Activated CD4-positive, alpha-beta T cell treated with anti-CD3 and anti-CD28 coated beads, Interleukin-2, amount 50 U/mL, for 16 hours (primary cell): ENCODE measurements around the gene CACNA2D3.
A peak's percentile ranks its signal among the peaks of the same experiment; 100 is the strongest.

ENCODE experiments used
- DNase-seq: peaks from one replicate; pipeline ENCODE4 v3.0.0-alpha.2; 2020

CACNA2D3 gene

DNA sequence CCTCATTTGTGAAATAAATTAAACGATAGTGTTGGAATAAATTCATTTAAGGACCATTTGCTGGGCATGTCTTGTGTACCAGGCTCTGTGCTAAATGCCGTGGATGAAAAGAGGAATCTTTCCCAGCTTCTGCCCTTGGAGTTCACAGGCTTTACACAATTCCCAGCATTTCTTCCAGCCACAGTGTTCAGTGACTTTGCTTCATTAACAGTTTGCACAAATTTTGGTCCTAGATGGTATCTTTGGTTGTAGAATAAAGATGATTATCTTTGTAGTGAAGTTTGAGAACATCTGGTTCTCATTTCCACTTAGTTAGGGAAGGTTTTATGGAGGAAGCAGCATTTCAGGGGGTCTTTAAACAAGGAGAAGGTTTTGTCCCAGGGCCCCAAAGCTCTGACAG lies 705.4 kb downstream of the CACNA2D3 start:
- DNase-seq = no peak

DNA sequence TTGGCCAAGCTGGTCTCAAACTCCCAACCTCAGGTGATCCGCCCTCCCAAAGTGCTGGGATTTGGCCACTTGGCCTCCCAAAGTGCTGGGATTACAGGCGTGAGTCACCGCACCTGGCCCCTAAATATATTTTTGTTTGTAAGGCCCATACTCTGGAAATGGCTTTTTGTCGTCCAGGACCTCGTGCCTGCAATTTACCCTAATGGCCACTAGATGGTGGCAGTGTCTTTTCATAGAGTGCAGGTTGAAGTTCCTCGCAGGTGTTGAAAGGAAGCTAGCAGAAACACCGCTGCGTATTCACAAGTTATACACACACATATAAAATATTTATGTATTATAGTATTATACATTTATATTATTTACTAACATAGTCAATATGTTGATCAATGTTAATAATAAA lies 708.3 kb downstream of the CACNA2D3 start:
- peak; percentile 25 for DNase-seq

DNA sequence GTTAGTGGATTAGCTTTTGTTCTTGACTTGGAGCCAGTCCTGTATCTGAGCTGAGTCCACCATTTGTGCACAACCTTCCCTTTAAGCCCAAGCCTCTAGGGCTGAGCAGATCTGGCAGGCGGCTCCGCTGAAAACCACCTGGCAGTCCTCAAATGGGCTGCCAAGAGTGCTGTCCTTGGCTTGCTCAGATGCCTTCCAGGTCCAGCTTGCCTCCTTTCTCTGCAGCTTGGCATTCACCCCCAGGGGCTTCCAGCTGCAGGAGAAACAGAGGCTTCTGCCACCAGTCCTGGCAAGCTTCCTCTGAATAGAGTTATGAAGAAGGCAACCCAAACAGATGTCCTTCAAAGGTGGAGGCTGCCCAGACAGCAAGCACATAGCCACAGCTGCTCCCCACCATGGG lies 708.8 kb downstream of the CACNA2D3 start:
- DNase-seq = no peak

DNA sequence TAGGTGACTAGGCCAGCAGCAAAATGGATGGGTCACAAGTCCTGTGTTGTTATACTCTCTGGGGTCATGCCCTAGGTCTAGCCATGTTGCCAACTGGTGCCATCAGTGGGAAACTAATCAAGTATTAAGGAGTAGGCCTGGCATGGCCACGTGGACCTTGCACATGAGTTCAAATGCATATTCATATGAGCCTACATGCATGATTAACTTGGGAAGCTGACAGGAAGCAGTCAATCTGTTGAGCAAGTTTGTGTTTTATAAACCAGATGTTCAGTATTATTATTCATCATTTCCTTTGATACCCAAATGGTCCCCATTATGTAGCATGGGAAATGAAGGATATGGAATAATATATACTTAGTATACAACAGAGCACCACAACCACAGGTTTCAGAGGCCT lies 710.5 kb downstream of the CACNA2D3 start:
- DNase-seq = no peak

DNA sequence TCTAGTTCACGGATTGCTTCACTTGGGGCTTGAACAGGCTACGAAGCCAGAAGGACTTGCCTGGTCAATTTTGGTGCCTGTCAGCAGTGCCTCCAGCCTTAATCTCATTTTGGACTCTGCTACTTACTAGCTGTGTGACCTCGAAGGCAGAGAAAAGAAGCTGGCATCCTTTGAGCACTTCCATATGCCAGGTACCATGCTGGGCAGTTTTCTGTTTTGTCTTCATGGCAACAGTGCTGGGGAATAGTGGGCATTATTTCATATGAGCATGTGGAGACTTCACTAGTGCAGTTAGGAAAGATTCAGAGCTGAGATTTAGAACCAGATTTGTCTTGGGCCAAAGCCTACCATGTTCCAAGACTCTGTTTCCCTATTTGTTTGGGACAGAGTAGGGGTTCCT lies 713.3 kb downstream of the CACNA2D3 start:
- DNase-seq = no peak

DNA sequence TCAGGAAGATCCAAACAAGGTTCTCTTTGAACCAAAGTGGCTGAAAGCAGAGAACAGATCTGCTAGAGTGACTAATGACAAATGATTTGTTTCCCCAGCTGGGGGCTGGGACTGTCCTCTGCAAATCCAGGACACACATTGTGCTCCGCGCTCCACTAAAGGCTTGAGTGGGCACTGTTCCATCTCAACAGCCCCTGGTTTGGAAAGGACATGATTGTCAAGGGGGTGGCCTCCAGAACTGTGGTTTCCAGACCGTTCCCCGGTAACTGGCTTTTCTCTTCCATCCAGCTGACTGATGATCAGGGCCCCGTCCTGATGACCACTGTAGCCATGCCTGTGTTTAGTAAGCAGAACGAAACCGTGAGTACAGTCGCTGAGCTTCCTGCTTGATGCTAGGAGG lies 714.5 kb downstream of the CACNA2D3 start:
- DNase-seq = no peak

DNA sequence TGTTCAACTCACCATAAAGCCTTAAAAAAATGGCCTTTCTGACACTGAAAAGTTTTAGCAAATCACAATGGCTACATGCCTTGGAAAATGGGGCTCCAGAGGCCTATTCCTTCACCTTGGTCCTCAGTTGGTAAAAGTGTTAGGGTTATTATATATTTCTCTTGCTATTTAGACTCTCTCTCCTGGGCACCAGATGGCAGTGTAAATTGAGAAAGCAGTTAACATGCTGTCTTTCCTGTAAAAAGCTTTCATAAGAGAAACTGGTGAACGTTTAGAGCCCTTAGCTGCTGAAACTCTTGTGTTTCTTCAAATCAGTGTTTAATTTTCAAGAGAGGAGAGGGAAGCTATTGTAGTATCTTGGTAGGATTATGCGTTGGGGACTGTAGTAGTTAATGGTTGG lies 715.6 kb downstream of the CACNA2D3 start:
- no peak for DNase-seq

DNA sequence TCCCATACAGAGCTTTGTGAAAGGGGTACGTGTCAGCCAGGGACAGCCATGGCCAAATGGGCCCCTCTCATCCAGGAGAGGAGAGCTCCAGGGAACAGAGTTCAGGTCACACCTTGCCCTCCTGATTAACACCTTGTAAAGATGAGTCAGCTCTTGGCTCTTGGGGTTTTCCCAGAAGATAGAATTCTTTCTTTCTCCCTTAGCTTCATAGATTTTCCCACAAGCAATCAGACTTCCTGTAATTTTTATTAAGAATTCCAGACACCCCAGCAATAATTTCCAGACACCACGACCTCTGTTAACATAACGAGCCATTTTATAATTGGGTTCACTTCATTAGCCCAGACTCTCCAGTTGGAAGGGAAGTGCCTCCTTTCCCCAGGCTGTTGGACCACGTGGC lies 719.1 kb downstream of the CACNA2D3 start:
- no peak for DNase-seq

DNA sequence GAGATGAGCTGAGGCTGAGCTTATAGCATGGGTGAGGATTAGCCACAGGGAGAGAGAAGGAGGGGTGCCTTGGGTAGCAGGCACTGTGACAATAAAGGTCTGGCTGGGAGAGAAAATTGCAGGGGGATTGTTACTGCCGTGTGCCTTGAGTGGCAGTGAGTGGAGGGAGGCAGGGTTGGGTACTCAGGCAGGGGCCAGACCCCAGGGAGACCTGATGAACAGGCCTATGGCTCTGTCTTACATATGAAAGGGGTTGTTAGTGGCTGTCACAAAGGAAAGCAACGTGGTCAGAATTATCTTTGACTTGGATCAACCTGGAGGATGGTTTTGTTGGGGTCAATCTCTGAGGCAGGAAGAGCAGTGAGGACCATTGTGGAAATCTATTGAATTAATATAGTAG lies 721.0 kb downstream of the CACNA2D3 start:
- no peak for DNase-seq

DNA sequence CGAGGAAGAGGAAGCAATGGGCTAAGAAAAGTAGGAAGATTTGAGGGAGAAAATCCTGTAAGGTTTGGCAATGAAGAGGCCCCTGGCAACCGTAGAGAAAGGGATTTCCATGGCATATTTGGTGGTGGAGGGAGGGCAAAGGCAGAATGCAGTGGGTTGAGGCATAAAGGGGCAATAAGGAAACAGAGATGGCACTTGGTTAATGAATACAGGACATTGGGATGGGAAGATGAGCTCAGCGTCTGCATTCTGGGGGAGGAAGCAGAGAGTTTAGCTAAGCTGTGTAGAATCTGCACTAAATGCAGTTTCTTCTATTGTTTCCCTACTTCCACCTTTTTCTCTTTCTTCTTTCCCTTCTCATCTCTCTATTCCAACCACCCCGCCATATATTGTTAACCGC lies 721.9 kb downstream of the CACNA2D3 start:
- DNase-seq = no peak

DNA sequence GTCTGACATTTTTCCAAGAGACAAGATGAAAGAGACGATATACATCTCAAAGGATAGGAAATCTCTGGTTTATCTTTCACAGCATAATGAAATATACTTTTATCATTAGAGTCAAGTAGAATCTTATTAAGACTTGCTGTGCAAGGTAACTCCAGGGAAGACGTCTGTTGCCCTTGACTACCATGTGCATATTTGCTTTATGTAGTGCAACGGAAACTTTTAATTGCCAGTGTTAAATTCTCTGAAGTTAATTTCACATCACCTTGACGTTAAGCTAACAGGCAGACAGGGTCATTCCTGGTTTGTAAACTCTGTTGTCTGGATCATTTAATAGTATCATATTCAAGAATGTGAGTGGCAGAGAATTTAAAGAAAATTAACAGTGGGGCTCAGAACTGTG lies 722.7 kb downstream of the CACNA2D3 start:
- DNase-seq = no peak

DNA sequence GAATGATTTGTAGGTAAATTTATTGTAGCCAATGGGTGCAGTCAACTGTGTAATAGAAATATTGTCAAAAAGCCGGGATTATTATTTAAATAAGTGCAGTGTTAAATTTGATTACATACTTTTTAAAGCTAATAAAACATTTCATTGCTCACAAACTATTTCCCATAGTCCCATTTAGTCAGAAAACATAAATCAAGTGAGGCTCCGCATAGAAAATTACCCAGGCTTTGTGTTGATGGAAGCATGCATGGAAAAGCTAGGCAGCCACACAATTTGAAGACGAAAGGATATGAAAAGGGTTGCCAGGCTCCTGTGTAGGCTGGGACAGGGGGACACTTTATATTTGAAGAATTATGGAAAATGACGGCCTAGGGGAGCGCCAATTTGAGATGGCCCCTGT lies 723.2 kb downstream of the CACNA2D3 start:
- DNase-seq = no peak

DNA sequence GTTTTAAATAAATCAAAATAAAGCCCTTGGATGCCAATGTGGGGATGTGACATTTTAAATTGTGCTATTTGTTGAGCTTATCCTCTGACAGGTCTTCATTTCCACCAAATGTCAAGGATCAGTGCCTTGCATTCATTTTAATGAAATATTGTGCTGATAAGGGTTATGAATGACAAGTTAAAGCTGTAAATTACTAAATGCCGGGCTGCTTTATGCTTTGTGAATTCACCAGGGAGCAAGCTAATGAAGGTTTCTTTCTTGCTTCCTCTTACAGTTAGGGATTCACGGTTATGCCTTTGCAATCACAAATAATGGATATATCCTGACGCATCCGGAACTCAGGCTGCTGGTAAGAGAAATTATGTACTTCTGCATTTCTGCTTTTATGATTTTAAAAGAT lies 723.8 kb downstream of the CACNA2D3 start:
- DNase-seq = no peak

DNA sequence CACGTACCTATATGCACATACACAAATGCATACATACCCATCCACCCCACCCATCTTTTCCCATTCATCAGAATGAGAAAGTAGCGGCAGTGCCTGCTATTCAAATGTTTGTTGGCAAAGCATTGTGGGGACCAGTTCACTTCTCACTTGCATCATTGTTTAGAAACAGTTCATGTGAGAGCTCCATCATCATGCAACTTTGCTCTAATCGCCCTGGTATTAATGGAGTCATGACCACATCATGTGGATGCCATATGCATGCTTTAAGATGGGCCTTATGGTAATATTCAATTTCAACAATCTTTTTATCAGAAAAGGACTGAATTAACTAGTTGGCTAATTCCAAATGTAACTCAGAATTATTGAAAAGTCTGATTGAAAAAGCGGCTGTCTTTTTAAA lies 725.0 kb downstream of the CACNA2D3 start:
- no peak for DNase-seq

DNA sequence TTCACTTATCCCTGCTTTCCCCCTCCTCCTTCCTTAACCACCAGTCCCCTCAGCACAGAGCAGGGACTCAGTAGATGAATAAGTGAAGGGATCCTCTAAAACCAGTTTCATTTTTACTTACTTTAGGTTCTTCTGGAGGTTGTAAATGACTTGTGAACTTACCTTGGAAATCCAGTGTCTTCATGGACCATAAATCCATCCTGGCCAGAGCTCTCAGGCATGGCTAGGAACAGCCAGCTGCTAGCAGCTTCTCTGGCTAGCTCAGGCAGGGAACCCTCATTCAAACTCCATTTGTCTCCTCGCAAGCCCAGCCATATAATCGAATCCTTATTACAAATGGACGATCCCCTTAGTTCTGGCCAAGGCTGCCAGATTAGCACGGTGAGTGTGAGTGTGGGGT lies 727.0 kb downstream of the CACNA2D3 start:
- DNase-seq = no peak

DNA sequence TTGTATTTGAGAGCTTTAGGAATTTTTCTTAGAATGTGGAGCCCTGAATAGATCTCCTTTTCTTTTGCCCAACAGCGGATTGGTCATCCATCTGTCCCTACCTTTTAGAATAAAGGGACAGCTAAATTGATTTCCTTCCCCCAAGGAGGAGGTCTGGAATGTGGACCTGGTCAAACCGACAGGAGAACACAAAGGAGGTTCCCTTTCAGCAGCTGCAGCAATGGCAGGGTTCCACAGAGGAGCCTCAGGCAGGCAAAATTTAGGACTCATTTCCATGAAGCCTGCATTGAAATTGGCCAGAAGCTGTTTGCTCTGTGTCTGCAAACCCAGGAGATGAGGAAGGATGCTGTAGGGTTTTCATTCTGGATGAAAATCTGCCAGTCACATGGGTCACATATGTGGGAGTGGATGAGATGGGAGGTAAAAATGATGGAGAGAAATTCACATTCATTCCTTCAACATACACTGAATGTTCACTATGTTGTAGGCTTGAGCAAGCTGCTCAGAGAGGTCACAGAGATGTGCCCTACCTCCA lies 728.2 kb downstream of the CACNA2D3 start:
- DNase-seq = no peak

DNA sequence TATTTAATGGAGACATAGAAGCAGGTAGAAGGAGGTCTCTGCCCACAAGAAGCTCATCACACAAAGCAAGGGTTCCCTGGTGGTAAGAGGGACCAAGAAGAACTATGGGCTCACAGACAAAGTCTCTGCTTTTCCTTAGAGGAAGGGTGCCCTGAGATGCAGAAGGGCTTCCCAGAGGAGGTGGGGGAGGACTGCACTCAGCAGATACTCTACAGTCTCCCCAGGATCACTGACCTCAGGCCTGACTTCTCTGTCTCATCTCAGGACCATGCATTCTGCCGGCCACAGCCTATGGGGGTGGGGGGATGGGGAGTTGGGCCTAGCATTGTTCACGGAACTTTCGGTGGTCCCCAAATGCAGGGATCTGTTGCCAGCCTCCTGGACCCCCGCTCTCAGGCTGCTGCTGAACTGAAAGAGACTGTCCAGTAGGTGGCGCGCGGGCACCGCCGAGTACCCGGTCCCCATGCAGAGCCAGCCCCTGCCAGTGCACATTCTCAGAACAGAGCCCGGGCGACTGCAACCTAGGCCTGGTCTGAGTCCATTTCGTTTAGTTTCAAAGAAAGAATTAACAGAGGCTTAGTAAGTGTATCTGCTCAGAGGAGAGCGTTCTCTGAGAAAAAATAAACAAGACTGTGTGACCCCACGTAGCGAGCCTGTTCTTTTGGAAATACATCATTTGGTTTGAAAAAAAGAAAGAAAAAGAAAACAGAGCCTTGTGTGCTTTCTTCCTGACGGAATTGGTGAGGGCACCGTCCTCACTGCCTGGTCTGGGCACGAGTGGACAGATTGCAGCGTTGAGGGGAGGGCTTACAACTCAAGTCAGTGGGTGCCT lies 731.4 kb downstream of the CACNA2D3 start:
- peak; percentile 57 for DNase-seq

DNA sequence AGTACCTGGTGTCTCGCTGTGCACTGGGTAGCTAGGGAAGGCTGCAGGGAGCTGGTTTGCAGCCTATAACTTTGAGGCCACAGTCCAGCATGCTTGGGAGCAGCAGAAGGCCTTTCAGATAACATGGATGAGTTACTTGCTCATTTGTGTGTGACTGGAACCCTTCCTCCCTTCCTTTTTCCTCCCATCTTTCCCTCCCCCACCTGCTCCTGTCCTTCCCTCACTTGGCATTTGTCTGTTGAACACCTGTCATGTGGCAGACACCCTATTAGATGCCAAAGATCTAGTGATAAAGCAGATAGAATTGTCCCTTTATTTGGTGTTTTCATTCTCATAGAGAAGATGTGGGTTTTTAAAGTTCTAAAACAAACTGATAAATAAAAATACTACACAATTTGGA lies 733.9 kb downstream of the CACNA2D3 start:
- DNase-seq = no peak

DNA sequence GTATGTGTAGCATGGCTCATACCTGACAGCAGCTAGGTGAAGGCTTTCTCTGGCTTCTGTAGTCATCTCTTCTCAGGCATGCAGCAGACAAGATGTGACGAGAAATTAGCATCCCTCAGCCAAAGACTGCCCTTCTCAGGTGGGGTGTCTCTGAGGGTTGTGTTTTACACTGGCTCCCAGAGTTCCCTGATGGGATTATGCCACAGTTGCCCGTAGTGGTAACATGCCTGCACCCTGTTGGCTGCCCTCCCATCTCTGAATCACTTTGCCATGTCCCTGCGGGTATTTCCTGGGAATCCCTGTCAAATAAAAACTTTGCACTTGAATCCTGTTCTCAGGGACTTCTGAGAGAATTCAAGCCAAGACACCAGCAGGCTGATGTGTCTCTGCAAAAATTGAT lies 735.0 kb downstream of the CACNA2D3 start:
- no peak for DNase-seq

DNA sequence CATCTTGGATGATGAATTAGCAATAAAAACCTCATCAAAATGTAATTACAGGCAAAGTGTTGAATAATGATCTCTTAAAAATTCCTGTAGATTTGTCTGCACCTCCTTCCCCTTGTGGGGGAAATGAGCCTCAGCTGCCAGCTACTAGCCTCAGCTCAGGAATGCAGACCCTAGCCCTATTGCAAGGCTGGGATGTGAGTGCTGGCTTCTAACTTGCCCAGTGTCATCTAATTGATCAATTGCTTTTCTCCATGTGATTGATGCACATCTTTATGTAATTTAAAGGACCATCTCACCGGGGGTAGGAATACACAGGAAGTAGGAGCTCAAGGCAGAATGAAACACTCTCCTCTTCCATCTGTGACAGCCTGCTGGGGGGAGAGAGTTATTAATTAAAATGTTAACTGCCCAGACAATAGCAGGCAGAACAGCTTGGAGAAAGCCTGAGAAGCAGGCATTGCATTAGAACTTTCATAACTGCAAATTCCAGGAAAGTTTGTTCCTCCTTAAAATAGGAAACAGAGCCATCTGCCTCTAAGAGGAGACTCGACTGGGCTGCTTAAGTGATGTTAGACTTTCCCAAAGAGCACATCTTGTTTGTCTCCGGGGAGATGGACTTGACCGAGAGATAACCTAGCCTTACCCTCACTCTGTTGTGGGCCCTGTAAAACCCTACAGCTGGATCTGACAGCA lies 735.9 kb downstream of the CACNA2D3 start:
- no peak for DNase-seq

DNA sequence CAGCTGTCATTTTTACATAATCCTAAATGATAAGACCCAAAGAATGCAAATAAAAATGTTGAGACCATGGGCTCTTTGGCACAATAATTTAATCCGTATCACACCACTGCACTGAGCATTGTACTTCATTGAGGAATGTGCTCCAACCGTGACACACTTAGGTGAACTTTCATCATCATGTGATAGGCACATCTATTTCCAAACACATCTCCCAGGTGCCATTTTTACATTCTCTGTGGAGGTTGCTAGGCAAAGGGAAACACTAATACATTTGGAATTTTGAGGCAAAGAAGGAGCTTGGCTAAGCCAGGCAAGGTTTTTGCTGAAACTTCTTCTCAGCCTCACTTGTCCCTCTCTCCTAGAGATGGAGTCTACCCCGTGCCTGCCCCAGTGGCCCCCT lies 736.8 kb downstream of the CACNA2D3 start:
- DNase-seq = no peak

DNA sequence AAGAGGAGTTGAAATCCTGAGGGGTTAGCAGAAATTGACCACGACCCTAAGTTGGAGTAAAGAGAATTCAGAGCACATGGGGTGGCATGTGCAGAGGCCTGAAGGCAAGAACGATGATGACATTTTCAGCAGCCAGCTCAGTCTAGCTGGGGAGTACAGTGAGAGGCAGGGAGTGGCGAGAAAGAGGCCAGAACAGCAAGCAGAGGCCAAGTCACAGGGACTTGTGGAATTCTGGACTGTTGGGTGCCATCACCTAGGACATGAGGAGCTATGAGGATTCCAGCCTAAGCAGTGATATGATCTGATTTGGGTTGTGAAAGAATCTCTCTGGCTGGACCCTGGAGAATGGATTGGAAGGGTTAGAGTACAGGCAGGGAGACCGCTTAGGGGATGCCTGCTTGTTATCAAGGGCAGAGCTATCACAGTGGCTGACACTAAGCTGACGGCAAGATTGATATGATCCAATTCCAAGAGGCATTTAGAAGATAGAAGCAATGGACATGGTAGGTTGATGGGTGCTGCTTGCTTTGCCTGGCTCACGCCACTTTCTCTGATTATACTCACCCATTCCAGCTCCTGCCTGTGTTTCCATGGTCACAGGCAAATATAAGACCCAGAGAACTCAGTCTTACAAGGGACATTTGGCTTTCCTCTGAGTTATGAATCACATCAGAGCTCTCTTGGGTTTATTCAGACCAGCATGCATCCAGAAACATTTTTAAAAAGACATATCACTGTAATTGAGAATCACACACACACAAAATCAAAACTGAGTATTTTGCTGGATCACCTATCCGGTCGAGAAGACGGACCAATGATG lies 739.1 kb downstream of the CACNA2D3 start:
- no peak for DNase-seq

DNA sequence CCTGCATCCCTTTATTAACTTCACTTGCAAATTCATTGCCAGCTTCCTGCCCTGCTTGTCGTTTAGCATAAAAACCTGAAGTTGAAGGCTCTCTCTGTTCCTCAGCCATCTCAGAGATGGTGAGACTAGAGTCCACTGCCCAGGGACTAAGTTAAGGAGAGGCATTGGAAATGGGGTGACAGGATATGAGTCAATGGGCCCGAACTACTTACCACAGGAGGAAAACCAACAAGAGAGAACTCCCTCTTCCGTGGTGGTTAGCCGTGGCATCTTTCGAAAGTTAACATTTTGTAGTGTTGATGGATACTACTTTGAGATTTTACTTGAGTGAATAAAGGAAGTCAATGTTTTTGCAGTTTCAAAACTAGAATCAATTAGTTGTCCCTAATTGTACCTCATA lies 740.2 kb downstream of the CACNA2D3 start:
- DNase-seq = no peak

DNA sequence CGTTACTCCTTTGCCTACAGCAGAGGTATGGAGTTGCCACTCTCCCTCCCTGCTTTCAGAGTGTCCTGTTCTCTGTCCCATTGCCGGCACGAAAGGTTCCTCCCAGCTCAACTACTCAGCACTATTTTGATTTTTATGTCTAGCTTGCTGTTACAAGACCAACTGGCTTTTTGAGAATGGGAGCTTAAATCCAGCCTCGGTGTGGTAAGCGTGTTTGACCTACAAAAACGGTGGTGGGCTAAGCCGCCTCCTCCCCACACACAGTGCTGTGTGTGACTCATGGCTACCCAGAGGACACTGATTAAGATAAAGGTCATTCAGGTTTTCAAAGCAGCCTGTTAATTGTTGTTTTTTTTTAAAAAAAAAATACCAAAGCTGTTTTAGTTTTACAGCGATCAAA lies 741.0 kb downstream of the CACNA2D3 start:
- no peak for DNase-seq
